Placental epithelial cell (primary cell): ENCODE data around the gene VEGFD. TPM values are rescaled to one million over a fixed set of nuclear protein-coding genes. Genes with fewer than 3 reads are reported as not detected.

Experiments used
- total RNA-seq: library from RNA; depleted of rRNA; stranded (reverse); fragments of >200 nt; gene quantifications from 2 replicates; pipeline ENCODE4 v1.2.3, GENCODE V29; 2012

VEGFD gene, protein sequence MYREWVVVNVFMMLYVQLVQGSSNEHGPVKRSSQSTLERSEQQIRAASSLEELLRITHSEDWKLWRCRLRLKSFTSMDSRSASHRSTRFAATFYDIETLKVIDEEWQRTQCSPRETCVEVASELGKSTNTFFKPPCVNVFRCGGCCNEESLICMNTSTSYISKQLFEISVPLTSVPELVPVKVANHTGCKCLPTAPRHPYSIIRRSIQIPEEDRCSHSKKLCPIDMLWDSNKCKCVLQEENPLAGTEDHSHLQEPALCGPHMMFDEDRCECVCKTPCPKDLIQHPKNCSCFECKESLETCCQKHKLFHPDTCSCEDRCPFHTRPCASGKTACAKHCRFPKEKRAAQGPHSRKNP
- under 0.01 TPM in 1 of 2 replicates, not detected in the other for total RNA-seq

DNA sequence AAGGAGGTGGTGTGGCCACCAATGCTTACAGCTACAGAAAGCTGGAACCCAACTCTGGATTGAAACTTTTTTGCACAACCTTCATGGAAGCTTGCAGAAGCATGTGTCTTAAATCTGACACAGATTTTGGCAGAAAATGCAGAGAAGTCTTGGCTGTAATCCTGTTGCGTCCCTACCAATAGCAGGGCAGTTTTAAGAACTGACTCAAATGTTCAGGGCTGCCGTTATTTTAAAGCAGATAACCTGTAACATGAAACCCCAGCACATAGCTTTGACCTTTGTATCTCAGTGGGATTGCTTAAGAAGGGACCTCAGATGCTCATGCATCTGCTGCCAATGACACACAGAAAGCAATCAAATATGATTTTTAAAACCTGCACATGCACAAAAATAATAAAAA, at the start of gene VEGFD:
Gene VEGFD, minus strand, starts transcription at position 110 of the 400 bp plus-strand sequence. CDS start 467 bp downstream, outside the sequence.

DNA sequence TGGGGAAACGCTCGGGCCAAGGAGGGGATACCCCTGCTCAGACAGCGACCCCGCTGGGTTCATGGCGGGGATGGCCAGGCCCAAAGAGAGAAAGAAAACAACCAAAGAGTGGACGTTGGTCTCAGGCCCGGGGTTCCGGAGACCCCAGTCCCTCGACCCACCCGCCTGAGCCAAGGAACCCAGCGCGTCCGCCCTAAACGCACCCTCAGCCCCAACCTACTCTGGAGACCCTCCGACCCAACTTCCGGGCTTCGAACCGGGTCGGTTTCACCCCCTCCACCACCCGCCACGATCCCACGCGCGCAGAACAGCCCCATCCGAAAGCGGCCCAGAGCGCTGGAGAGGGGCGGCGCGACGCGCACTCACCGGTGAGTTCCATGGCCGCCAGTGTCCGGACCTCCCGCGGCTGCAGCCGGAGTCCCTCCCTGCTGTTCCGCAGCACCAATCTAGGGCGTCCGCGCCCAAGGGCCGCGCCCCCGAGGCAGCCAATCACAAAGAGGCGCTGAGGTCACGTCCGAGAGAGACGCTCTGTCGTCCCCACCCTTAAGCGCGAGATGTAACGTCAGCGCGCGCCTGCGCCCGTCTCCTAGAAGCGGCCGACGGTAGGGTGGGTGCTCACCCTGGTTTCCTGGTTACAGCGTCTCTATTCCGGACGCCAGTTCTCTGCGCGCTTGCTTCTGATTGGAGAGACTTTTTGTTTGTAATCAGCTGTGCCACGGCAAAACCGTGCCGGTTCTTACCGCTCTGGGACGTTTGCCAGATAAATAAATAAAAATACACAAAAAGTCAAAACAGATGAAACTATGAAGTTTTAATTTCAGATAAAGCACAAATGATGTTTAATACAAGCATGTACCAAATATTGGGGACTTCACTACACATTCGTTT, 48.8 kb downstream of the VEGFD start, which contains the start of gene PIGA:
Gene PIGA, minus strand, starts transcription at position 389 of the 888 bp plus-strand sequence. CDS start 3,593 bp downstream, outside the sequence.

DNA sequence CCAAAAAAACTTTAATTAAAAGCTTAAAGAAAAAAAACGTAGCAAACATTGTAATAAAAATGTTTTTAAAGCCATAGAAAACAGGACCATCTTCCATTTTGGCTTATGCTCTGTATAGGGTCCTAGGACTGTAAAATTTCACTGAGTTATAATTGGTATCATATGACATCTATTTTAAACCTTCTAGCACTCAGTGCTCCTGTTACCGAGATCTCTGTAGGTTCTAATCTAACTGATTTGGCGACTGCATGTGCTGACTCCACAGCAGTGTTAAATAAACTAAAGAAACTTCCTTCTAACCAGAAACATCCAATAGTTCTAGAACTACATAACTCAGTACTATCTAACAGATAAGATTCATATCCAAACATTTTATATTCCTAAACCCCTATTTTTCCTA, 68.7 kb downstream of the VEGFD start, which contains the start of gene ASB11:
Gene ASB11, minus strand, starts transcription at position 132 of the 400 bp plus-strand sequence. Its CDS starts 35 bp downstream, at position 97.

Other genes starting within 250 kb of the VEGFD start
- gene ASB9, start 114.3 kb downstream of the VEGFD start, total RNA-seq, result 0.65 and 2.0 TPM in 2 replicates
- gene ASB11, start 68.8 kb downstream of the VEGFD start, total RNA-seq, result not detected in 2 replicates
- gene PIGA, start 48.9 kb downstream of the VEGFD start, total RNA-seq, result 19.2 and 21.9 TPM in 2 replicates
- 2.0 and 2.5 TPM in 2 replicates for gene PIR, start 108.9 kb upstream of the VEGFD start, total RNA-seq
- not detected in 2 replicates for gene BMX, start 116.4 kb upstream of the VEGFD start, total RNA-seq
- gene ACE2, start 216.5 kb upstream of the VEGFD start, total RNA-seq, result 0.11 and 0.39 TPM in 2 replicates